T-helper 2 cell treated with Interferon-gamma antibody and Interleukin-4, amounts not matched to agents 100 ng/mL and 5 ng/mL, for 36 hours (primary cell): Measurements from ENCODE around the gene KRT80. TPM values are rescaled to one million over a fixed set of nuclear protein-coding genes. Genes with fewer than 3 reads are reported as not detected.

Experiments used
- intact Hi-C: fragments of 100-400 bp; cut with micrococcal nuclease; formaldehyde crosslinking; loops from one replicate; pipeline ENCODE4 v1.15.1; 2023
- total RNA-seq: library from RNA; stranded (reverse); gene quantifications from 2 replicates; pipeline ENCODE4 v1.2.3, GENCODE V29; 2022

KRT80 gene
- total RNA-seq, 1 donor from 2014 or later: not detected

DNA sequence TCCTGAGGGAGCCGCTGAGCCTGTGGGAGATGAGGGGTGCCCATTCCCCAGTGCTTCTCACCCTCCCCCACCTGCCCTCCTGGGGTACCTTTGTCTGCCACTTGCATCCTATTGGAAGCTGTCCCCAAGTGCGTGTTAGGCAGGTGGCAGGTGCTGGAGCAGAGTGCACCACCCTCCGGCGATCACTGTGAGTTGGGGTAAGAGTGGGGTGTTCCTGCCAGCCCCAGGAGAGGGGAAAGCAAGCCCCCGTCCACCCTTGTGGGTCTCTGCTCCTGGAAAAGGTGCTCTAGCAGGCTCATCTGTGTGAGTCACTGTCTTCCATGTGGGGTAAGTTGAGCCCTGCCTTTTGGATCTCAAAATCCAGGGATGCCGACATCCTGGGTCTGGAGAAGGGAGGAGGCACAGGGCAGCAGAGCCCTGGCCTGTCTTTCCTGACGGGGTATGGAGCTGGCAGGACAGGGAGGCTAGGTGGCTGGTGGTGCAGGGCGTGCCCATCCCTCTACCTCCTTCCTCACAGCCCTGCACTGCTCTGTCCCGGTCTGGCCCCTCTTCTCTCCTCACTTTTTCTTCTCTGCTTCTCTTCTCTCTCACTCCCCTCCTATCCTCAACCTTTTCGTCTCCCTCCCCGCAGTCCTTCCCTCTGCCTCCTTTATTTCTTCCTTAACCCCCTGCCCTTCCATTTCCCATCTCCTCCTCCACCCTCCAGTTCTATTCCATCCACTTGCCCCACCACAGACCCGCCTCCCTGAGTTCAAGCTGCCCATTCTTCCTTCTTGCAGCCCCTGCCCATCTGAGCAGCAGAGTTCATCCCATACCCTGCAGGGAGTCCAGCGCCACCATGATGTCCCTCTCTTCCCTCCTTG lies 21.1 kb upstream of the KRT80 start:
- intact Hi-C loops: no loop called here

DNA sequence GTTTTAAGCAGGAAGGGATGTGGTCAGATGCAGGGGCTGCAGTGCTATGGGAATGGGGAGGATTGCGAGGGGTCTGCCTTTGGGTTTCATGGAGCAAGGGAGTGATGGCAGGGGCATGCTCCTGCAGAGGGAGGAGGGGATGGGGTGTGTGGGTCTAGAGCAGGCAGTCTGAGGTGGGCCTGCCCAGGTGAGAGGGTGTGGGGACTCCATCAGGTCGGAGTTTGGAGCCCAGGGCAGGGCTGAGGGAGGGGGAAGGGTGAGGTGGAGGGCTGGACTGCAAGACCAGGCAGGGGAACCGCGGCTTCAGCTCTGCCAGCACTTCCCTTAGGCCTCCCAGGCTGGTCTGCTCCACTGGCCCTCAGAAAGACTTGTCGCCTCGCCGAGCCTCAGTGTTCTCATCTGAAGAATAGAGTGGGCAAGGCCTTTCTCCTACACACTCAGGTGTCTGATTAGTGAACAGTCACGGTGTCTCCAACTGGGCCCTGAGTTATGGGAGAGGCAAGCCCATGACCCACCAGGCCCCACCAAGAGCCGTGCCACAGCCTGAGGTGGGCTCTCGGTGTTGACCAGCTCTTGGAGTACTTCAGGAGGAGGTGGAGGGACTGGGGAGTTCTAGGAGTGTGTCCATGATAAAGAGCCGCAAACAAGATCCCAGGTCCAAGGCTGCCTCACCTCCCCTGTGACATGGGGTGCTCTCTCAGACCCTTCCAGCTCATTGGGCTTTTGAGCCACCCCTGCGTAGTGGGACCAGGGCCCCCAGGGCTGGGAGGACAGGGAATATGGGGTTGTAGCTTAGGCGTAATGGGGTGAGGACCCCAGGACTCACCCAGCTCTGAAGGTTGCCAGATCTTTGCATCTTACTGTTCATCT lies 20.1 kb upstream of the KRT80 start:
- intact Hi-C loops: no loop called here

GRCh38 chr12:52210925-52211650 lies 19.3 kb upstream of the KRT80 start:
- intact Hi-C loops: no loop called here

- intact Hi-C loops: no loop called here
Measured at GRCh38 chr12:52210186-52210924, 18.5 kb upstream of the KRT80 start.

- intact Hi-C loops: no loop called here
Measured at GRCh38 chr12:52209321-52209720, 17.5 kb upstream of the KRT80 start.

DNA sequence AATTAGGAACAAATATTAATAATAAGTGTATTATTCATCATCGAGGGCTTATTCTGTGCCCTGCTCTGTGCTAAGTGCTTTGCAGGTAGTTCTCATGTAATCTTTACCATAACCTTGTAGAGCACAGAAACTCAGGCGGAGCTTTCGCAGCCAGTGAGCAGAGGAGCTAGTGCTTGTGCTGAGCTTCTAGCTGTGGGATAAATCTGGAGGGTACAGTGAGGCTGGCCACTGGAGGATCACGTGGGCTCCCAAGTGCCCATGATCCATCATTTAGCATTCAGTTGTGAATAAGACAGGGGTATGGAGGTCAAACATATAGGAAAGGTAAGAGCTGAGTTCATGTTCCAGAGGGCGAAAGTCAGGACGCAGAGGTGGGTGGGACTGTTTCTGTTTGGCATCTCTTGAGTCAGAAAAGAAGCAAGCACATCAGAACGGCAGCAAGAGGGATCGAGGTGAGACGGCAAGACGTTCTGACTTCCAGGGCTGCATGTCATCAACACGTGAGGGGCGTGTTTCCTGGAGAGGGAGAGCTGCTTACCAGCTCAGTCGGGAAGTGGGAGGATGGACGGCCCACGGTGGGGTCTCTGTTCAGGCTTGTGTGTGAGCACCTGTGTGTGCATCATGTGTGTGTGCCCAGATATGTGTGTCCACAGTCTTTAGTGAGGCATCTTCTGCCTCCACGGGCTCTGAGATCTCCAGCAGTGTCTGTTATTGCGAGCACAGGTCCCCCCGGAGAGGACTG lies 16.8 kb upstream of the KRT80 start:
- intact Hi-C loops: no loop called here

GRCh38 chr12:52207895-52208294 lies 16.1 kb upstream of the KRT80 start:
- intact Hi-C loops: no loop called here

DNA sequence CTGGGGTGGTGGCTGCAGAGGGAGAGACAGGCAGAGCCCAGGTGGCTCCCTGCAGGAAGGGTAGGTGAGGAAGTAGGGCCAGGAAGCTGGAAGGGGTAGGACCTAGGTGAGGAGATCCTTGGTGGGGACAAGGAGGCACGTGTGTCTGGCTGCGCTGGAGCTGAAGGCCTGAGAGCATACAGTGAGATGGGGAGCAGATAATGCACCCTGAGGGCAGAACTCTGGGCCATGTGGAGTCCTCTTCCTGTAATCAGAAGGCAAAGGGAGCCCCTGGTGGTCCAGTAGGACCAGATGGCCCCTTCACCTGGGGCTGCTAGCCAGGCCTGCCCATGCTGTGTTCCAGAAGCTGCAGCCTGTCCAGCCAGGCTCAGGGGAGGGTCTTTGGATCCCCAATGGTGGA lies 15.3 kb upstream of the KRT80 start:
- intact Hi-C loops: no loop called here

GRCh38 chr12:52206304-52207040 lies 14.7 kb upstream of the KRT80 start:
- intact Hi-C loops: no loop called here

DNA sequence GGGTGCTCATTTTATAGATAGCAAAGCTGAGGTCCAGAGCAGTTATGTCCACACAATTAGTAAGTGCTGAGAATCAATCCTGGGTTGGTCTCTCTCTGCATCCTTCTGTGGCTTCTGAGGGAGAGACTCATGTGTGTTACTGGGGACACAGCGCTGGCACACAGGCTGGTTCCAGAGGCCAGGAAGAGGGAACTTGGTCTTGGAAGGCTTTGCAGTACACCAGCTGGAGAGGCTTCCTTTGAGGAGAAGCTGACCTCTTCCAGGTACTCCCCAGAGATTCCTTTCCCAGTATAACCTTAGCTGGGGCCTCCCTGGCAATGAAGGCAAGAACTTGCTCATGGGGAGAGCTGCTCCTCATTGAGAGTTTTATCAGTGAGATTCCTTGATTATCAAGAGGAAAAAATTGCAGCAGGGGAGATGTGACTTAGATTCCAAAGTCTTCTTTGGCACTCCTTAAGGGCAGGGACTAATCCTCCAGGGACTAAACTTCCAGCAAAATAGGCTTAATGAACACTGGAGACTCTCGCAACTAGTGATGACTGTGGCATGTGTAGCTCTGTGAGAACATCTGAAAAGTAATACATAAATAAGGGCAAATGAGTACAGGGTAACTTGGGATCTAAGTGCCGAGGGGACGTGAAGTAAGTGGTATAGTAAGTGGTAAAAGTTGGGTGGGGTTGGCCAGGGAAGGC lies 13.9 kb upstream of the KRT80 start:
- intact Hi-C loops: no loop called here

DNA sequence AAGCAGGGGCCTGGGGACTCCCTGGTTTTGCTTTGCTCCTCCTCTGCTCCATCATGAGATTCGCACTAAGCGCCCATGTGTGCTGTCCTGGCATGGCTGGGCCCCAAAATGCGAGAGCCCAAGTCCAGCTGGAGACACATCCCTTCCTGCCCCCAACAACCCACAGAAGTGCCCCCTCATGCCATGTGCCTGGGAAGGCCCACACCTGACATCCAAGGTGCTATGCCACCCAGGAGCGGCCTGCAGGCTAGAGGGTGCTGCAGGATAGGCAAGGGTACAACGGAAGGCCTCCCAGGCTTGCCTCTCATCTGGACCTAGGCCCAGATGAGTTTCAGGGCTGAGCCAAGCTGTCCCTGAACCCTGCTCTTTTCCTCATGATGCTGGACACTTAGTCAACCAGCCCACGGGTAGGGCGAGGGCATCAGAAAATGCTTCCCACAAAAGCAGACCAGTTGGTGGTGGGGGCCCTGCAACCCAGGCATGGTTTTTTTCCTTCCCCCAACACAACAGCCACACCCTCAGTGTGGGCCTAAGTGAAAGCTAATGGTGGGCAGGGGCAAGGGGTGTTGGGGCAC lies 13.2 kb upstream of the KRT80 start:
- intact Hi-C loops: no loop called here

- intact Hi-C loops: no loop called here
Measured at GRCh38 chr12:52204095-52204930, 12.5 kb upstream of the KRT80 start.

DNA sequence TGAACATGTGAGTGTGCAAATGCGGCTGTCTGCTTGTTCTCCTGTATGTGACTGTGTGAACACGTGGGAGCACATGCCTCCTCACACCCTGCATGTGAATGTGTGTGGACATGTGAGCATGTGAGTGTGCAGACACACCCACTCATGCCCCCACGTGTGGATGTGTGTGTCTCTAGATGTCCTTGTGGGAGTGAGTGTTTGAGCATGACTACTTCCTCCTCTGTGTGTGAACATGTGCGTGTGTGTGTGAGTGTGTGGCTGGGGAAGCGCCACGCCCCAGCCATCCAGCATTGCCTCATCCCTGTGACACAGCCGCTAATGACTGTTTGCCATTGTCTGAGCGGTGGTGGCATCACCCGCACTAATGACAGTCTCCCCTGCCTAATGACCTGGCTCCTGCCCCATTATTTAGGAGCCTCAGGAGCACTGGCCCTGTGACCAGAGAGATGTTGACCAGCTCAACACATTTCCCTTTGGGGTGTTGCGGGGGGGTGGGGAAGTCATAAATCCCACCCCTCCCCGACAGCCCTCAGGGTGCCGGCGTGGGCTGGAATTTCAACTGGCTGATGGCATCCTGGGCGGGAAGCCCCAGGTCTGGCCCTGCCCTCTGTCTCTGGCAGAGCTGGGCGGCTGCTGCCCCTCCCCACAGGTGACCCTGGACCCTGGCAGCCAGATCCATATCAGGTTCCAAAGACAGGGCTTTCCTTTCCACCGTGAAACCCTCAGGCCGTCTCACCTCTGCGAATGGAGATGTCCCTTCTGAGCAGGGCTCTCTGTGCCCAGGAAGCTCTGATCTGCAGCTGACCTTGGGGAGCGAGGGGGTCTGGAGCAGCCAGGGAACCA lies 11.5 kb upstream of the KRT80 start:
- intact Hi-C loops: no loop called here

DNA sequence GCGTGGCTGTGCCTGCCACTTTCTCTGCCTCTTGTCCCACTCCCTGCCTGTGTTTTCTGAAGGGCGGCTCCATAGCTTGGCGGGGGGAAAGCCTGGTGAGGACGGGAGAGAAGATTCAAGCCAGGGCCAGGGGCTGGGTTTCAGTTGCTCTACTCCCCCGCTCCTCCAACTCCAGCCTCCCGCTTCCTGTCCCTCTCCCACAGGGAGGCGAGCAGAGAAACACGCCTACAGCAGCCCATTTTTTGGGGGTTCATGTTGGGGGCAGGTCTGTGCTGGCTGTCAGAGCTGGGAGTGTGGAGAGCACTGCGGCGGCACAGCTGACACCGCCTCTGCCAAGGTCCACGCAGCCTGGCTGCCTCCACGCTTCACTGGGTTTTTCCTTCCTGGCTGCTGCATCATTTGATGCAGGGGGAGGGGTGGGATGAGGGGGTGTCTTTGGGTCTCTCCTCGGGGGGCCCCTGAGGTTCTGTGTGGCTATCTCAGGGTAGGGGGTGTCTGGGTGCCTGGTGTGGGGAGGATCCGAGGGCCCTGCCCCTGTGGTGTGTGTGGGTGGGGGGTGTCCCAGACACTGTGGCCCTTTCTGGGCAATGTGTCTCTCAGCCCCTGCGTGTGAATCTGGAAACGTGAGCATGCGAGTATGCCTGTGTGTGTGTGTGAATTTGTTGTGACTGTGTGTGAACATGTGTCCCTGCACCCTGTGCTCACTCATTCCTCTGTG lies 10.7 kb upstream of the KRT80 start:
- intact Hi-C loops: no loop called here

DNA sequence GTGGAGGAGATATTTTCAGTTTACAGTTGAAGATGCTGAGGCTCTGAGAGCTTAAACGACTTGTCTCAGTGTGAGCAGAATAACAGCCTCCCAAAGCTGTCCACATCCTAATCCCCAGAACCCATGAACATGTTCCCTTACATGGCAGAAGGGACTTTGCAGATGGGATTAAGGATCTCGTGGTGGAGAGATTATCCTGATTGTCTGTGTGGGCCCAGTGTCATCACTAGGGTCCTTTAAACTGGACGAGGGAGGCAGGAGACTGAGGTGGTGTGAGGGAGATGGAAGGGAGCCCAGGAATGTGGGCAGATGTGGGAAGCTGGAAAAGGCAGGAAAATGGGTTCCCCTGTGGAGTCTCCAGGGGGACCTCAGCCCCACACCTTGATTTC lies 9.6 kb upstream of the KRT80 start:
- intact Hi-C loops: no loop called here

- intact Hi-C loops: no loop called here
Measured at GRCh38 chr12:52200781-52201450, 9.1 kb upstream of the KRT80 start.
